ENCODE measurements around the gene LOXL1.
"Not testable (repeated sequence)": the region's sequence is repeated elsewhere in the genome, so short reads cannot be mapped to it uniquely, and the experiment has no call there.

Gene LOXL1

GRCh38 chr15:73956743-73957135 lies 30.5 kb downstream of the LOXL1 start:
- no peak overlapping the region for H3K4me3 ChIP-seq (ENCODE audit: low read depth, low read length)
- TF ChIP-seq MYC (IDR thresholded peaks at IDR 0.05; ENCODE audit: low read depth, low read length) (no peak), POLR2A (IDR thresholded peaks at IDR 0.05; ENCODE audit: extremely low read depth, insufficient read length) (no peak), CTCF (IDR thresholded peaks at IDR 0.05; ENCODE audit: low read depth, low read length) (no peak), MAX (IDR thresholded peaks at IDR 0.05; ENCODE audit: low read depth, low read length) (no peak)
- peak; percentile 74 for DNase-seq (ENCODE audit: low read depth)

- no peak overlapping the region for H3K4me3 ChIP-seq (ENCODE audit: low read depth, low read length)
- TF ChIP-seq POLR2A (IDR thresholded peaks at IDR 0.05; ENCODE audit: extremely low read depth, insufficient read length) (no peak), MYC (IDR thresholded peaks at IDR 0.05; ENCODE audit: low read depth, low read length) (0 out of 2 replicates have a peak, but pooled peaks have one; percentile 25), MAX (IDR thresholded peaks at IDR 0.05; ENCODE audit: low read depth, low read length) (peak; percentile 54)
- peak; percentile 52 for DNase-seq (ENCODE audit: low read depth)
Observed at GRCh38 chr15:73957276-73957675, 31.0 kb downstream of the LOXL1 start.

- H3K4me3 ChIP-seq (ENCODE audit: low read depth, low read length): no peak overlapping the region
- no peak for TF ChIP-seq POLR2A (IDR thresholded peaks at IDR 0.05; ENCODE audit: extremely low read depth, insufficient read length)
- no peak for TF ChIP-seq MAX (IDR thresholded peaks at IDR 0.05; ENCODE audit: low read depth, low read length)
- TF ChIP-seq MYC (IDR thresholded peaks at IDR 0.05; ENCODE audit: low read depth, low read length): no peak
- TF ChIP-seq CTCF (IDR thresholded peaks at IDR 0.05; ENCODE audit: low read depth, low read length): no peak
- DNase-seq (ENCODE audit: low read depth): no peak
Observed at GRCh38 chr15:73957785-73958184, 31.5 kb downstream of the LOXL1 start.

GRCh38 chr15:73959012-73959581 lies 32.8 kb downstream of the LOXL1 start:
- peak; percentile 62 for DNase-seq (ENCODE audit: low read depth)
- TF ChIP-seq MAX (IDR thresholded peaks at IDR 0.05; ENCODE audit: low read depth, low read length) (0 out of 2 replicates have a peak, but pooled peaks have one; percentile 40), MYC (IDR thresholded peaks at IDR 0.05; ENCODE audit: low read depth, low read length) (no peak), CTCF (IDR thresholded peaks at IDR 0.05; ENCODE audit: low read depth, low read length) (no peak)
- no peak overlapping the region for H3K4me3 ChIP-seq (ENCODE audit: low read depth, low read length)

- DNase-seq (ENCODE audit: low read depth): no peak
- no peak for TF ChIP-seq POLR2A (IDR thresholded peaks at IDR 0.05; ENCODE audit: extremely low read depth, insufficient read length)
- no peak for TF ChIP-seq MYC (IDR thresholded peaks at IDR 0.05; ENCODE audit: low read depth, low read length)
- TF ChIP-seq CTCF (IDR thresholded peaks at IDR 0.05; ENCODE audit: low read depth, low read length): no peak
- TF ChIP-seq MAX (IDR thresholded peaks at IDR 0.05; ENCODE audit: low read depth, low read length): no peak
- no peak overlapping the region for H3K4me3 ChIP-seq (ENCODE audit: low read depth, low read length)
Observed at GRCh38 chr15:73959801-73960200, 33.5 kb downstream of the LOXL1 start.

- not testable (repeated sequence) for DNase-seq (ENCODE audit: low read depth); H3K4me3 ChIP-seq (ENCODE audit: low read depth, low read length)
Observed at GRCh38 chr15:73960472-73961070, 34.3 kb downstream of the LOXL1 start.

Measured in NB4 (cell line).